Nephron progenitor cell (in vitro differentiated cells): Measurements from ENCODE around the gene USE1.

ENCODE experiments used
- DNase-seq: peaks from one replicate; pipeline ENCODE4 v3.0.0; 2021
- H3K27ac Mint-ChIP-seq: 2 replicates; pipeline ENCODE4 v1.8.0; 2021; ENCODE audit warnings: mild to moderate bottlenecking, moderate library complexity, mixed read lengths
- H3K27me3 Mint-ChIP-seq: 2 replicates; pipeline ENCODE4 v1.8.0; 2021; ENCODE audit warnings: mild to moderate bottlenecking, low read depth, mixed read lengths; ENCODE audit not compliant: poor library complexity
- H3K36me3 Mint-ChIP-seq: 2 replicates; pipeline ENCODE4 v1.8.0; 2021; ENCODE audit warnings: low read depth, mixed read lengths
- H3K4me1 Mint-ChIP-seq: 2 replicates; pipeline ENCODE4 v1.8.0; 2021; ENCODE audit warnings: mixed read lengths
- H3K4me3 Mint-ChIP-seq: 2 replicates; pipeline ENCODE4 v1.8.0; 2021; ENCODE audit warnings: mild to moderate bottlenecking, moderate library complexity, mixed read lengths
- H3K9me3 Mint-ChIP-seq: 2 replicates; pipeline ENCODE4 v1.8.0; 2021; ENCODE audit warnings: mild to moderate bottlenecking, moderate library complexity, mixed read lengths
- TF ChIP-seq, protein P1 (sequence below): fragments of 200-600 bp; sonication (generic); IDR thresholded peaks from 2 replicates; pipeline ENCODE4 v1.5.0; 2021; ENCODE audit warnings: antibody characterized with exemption

USE1 gene

DNA sequence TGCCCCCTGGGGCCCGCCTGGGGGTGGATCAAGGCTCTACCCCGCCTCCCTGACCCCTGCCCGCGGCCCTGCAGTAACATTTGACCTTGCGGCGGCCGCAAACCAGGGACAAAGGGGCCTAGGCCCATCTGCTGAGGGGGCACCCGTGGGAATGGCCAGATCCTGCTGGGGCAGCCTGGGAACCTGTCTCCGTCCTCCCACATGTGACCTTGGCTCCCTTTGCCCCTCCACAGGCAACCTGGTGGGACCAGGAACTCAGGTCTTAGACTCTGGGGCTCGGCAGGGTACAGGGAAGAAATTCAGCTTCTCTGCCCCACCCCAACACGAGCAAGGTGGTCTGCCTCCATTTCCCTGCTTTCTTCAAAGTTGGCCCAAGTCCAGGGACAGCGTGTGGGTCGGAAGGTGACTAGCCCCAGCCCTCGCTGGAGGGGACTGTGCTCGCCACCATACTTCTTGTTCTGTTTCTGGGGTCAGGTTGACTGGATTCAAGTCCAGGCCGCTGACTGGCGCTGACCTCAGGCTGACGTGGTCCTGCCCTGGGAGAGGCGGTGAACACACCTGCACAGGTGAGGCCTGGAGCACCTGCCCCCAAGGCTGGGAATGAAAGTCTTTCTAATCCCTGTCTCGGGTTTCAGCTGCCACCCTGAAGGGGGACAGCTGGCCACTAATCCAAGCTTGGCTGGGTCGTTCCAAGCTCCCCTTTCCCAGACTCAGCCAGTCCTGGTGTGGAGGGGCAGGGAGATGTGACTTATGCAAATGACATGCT is 33.0 kb downstream of the USE1 start:
- Mint-ChIP-seq H3K27me3 (no peaks in the 10 kb centered on the region), H3K4me1 (peaks cover 44% of the 10 kb centered on the region), H3K27ac (peak overlapping the region; percentile 98), H3K9me3 (no peaks in the 10 kb centered on the region), H3K4me3 (peak overlapping the region; percentile 57), H3K36me3 (no peaks in the 10 kb centered on the region)
- peak; percentile 76 for DNase-seq
- TF ChIP-seq, protein P1, sequence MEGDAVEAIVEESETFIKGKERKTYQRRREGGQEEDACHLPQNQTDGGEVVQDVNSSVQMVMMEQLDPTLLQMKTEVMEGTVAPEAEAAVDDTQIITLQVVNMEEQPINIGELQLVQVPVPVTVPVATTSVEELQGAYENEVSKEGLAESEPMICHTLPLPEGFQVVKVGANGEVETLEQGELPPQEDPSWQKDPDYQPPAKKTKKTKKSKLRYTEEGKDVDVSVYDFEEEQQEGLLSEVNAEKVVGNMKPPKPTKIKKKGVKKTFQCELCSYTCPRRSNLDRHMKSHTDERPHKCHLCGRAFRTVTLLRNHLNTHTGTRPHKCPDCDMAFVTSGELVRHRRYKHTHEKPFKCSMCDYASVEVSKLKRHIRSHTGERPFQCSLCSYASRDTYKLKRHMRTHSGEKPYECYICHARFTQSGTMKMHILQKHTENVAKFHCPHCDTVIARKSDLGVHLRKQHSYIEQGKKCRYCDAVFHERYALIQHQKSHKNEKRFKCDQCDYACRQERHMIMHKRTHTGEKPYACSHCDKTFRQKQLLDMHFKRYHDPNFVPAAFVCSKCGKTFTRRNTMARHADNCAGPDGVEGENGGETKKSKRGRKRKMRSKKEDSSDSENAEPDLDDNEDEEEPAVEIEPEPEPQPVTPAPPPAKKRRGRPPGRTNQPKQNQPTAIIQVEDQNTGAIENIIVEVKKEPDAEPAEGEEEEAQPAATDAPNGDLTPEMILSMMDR: no peak

GRCh38 chr19:17249887-17250548 is 34.9 kb downstream of the USE1 start:
- H3K9me3 Mint-ChIP-seq: no peaks in the 10 kb centered on the region
- TF ChIP-seq, protein P1: no peak
- peaks cover 41% of the 10 kb centered on the region for H3K4me1 Mint-ChIP-seq
- H3K36me3 Mint-ChIP-seq: no peaks in the 10 kb centered on the region
- no peak for DNase-seq
- peak overlapping the region; percentile 94 for H3K27ac Mint-ChIP-seq
- H3K4me3 Mint-ChIP-seq: no peak overlapping the region
- no peaks in the 10 kb centered on the region for H3K27me3 Mint-ChIP-seq

DNA sequence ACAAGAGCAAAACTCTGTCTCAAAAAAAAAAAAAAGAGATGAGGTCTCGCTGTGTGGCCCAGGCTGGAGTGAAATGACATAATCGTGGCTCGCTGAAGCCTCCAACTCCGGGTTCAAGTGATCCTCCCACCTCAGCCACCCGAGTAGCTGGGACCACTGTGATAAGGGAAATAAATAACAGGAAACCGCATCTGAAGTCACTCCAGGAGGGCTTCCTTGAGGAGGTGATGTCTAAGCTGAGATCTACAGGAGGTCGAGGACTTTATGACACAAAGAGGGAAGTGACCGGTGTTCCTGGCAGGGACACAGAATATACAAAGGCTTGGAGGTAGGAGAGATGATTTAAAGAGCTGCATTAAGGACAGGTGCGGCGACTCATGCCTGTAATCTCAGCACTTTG is 39.5 kb downstream of the USE1 start:
- no peaks in the 10 kb centered on the region for H3K36me3 Mint-ChIP-seq
- no peak for DNase-seq
- H3K4me3 Mint-ChIP-seq: no peak overlapping the region

GRCh38 chr19:17255150-17255621 is 40.0 kb downstream of the USE1 start:
- Mint-ChIP-seq H3K9me3 (no peaks in the 10 kb centered on the region), H3K36me3 (no peaks in the 10 kb centered on the region), H3K27ac (no peak overlapping the region), H3K4me3 (no peak overlapping the region), H3K4me1 (peaks cover 5% of the 10 kb centered on the region), H3K27me3 (no peaks in the 10 kb centered on the region)
- DNase-seq: no peak
- TF ChIP-seq, protein P1: no peak

More for the DNA sequence above, 39.5 kb downstream of the USE1 start:
- TF ChIP-seq, protein P1: no peak
- no peaks in the 10 kb centered on the region for H3K9me3 Mint-ChIP-seq
- no peak overlapping the region for H3K27ac Mint-ChIP-seq
- H3K27me3 Mint-ChIP-seq: no peaks in the 10 kb centered on the region
- peaks cover 9% of the 10 kb centered on the region for H3K4me1 Mint-ChIP-seq

DNA sequence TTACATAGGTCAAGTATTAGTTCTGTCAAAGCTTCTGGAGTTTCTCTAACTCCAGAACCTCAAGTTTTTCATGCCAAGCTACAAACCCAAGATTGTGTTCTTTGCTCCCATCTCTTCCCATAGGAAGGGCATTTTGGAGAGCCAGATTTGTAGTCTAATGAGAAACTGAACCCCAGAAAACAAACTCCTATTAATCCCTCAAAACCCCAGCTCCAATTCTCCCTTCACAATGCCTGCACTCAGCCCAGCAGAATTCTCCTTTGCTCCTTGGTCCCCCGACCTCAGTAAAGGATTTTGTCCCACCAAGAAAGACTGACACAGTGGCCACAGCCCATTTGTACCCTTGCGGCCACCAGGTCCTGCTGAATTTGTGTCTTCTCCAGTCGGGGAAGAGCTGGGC is 41.0 kb downstream of the USE1 start:
- TF ChIP-seq, protein P1: no peak
- Mint-ChIP-seq H3K27me3 (no peaks in the 10 kb centered on the region), H3K36me3 (no peaks in the 10 kb centered on the region), H3K9me3 (no peaks in the 10 kb centered on the region), H3K27ac (no peak overlapping the region), H3K4me1 (peaks cover 12% of the 10 kb centered on the region), H3K4me3 (no peak overlapping the region)
- no peak for DNase-seq
